Measurements from ENCODE around the gene DBN1. TPM values are rescaled to one million over a fixed set of nuclear protein-coding genes. Genes with fewer than 3 reads are reported as not detected.
A peak's percentile ranks its signal among the peaks of the same experiment; 100 is the strongest.

DBN1 gene
- total and polyA plus RNA-seq, 4 donors = 23.7 to 140 (median 67.6) TPM

DNA sequence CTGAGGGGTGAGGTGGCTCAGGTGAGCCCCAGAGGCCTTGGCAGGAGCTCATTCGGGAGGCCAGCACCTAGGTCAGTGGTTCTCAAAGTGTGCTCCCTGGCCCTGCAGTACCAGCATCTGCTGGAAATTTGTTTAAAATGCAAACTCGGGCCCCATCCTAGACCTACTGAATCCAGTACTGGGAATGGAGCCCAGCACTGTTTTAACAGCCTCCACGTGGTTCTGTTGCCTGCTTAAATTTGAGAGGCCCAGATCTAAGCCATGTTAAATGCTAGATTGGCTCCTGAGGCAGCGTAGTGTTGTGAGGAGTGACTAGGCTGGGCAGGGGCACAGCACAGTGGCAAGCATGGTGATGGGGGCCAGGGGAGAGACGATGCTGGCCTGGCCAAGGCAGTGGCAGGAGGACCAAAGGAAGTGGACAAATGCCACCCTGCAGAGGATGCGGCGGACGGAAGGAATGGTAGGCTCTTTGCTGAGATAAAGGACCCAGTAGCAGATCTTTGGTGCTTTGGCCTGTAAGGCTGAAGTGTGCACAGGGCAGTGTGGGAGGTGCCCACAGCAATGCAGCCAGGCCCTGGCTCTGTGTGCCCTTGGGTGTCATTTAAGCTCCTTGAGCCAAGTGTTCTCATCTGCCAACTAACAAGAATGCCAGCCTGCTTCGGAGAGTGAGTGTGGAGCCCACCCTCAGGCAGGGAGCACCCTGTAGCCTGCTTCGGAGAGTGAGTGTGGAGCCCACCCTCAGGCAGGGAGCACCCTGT is 22.6 kb downstream of the DBN1 start:
- ATAC-seq (ENCODE audit: low FRiP score) = no peak
- 62 to 66% methylated on average over 9 to 10 of the region's 10 CpGs for WGBS, 2 donors
- intact Hi-C loops (cut with DNase I) = loop anchor here in 1 of 2 donors (5.0 kb wide), 1 partner anchor 59 kb away; no protein-coding TSS in a partner anchor
- H3K4me3 ChIP-seq (ENCODE audit: low read length in 2 of 2) = no peak overlapping the region
- no peaks in the 10 kb centered on the region for H3K27me3 ChIP-seq (ENCODE audit: control insufficient read depth in 1 of 2, insufficient read depth in 2 of 2, low read length in 1 of 2)
- DNase-seq = no peak
- no peaks in the 10 kb centered on the region for H3K4me1 ChIP-seq (ENCODE audit: control insufficient read depth in 1 of 2, insufficient read depth in 2 of 2, low read length in 2 of 2)
- H3K36me3 ChIP-seq (ENCODE audit: control insufficient read depth in 1 of 2, insufficient read depth in 2 of 2, low read length in 1 of 2) = no peaks in the 10 kb centered on the region
- H3K9me3 ChIP-seq (ENCODE audit: control insufficient read depth, low read length) = no peaks in the 10 kb centered on the region
- H3K27ac ChIP-seq (ENCODE audit: low read depth in 1 of 2, low read length in 2 of 2) = no peak overlapping the region

DNA sequence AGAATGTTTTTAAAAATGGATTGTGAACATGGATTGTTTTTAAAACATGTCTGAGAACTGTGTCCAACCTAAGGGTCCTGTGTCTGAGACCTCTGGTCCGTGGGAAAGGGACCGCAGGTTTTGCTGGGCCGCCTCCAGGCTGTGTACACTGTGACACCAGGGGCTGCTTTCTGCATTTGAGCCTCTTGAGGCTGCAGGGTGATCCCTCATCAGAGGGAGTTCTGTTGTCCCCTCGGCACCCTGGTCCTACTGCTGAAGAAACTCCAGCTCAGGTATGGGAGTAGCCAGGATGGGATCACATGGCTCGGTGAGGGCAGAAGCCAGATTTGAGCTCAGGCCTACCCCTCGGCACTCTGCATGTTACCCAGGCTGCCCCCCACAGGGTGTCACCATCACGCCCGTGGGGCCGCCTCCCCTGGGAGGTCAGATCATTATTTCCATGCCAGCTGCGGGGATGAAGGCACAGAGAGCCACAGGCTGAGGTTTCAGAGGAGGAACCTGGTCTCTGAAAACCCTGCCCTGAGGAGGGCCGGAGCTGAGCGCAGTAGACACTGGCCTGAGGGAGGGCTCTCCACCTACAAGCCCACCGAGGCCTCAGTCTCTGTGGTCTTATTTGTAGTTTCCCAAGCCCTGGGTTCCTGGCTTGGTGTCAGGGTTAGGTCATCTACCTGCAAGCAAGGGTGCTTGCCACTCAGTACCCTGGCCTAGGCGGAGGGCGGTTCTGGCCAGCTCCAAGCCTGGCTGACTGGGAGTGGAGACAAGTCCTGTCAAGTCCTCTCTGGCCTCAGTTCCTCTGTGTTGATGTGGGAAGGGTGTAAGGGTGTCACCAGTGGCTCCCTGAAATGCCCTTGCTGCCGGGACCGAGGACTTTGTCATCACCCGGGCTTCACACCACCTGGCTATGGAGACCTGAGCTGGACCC is 24.0 kb downstream of the DBN1 start:
- Histone ChIP-seq H3K9me3 (ENCODE audit: control insufficient read depth, low read length) (no peaks in the 10 kb centered on the region), H3K4me3 (ENCODE audit: low read length in 2 of 2) (no peak overlapping the region), H3K27me3 (ENCODE audit: control insufficient read depth in 1 of 2, insufficient read depth in 2 of 2, low read length in 1 of 2) (no peaks in the 10 kb centered on the region), H3K36me3 (ENCODE audit: control insufficient read depth in 1 of 2, insufficient read depth in 2 of 2, low read length in 1 of 2) (no peaks in the 10 kb centered on the region), H3K27ac (ENCODE audit: low read depth in 1 of 2, low read length in 2 of 2) (no peak overlapping the region), H3K4me1 (ENCODE audit: control insufficient read depth in 1 of 2, insufficient read depth in 2 of 2, low read length in 2 of 2) (no peaks in the 10 kb centered on the region)
- ATAC-seq (ENCODE audit: low FRiP score) (no peak), DNase-seq (no peak)
- intact Hi-C loops (cut with DNase I) = loop anchor here in 1 of 2 donors (5.0 kb wide), 1 partner anchor 57 kb away; no protein-coding TSS in a partner anchor
- 90% methylated on average over 18 of the region's 18 CpGs for WGBS, 2 donors

DNA sequence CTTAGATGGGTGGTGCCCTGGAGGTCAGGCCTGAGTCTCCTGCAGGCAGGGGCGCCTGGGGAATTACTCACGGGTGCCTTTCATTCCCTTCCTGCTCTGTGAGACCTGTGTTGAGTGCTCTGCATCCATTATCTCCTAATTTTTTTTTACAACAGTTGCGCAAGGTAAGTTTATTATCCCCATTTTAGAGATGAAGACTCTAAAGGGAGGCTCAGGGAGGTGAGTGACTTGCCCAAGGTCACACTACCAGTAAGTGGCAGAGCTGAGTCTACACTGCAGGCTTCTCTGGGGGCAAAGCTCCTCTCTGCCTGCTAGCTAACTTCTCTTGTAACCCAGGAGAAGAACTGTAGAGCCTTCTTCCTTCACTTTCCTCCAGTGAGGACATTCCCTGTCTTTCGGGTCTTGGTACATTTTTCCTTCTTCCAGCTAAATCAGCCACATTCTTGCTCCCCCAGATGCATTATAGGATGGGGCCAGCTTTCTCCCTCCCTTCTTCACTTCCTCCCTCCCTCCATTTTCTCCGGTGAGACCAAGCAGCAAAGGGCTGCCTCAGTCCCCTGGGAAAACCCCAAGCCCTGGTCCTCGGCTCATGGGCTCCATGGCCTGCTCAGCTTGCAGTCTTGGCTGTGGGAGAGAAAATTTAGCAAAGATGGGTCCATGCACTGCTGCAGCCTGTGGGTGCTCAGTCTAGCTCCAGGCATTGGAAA is 25.0 kb downstream of the DBN1 start:
- Histone ChIP-seq H3K4me3 (ENCODE audit: low read length in 2 of 2) (no peak overlapping the region), H3K36me3 (ENCODE audit: control insufficient read depth in 1 of 2, insufficient read depth in 2 of 2, low read length in 1 of 2) (no peaks in the 10 kb centered on the region), H3K4me1 (ENCODE audit: control insufficient read depth in 1 of 2, insufficient read depth in 2 of 2, low read length in 2 of 2) (no peaks in the 10 kb centered on the region), H3K27ac (ENCODE audit: low read depth in 1 of 2, low read length in 2 of 2) (no peak overlapping the region), H3K9me3 (ENCODE audit: control insufficient read depth, low read length) (no peaks in the 10 kb centered on the region), H3K27me3 (ENCODE audit: control insufficient read depth in 1 of 2, insufficient read depth in 2 of 2, low read length in 1 of 2) (no peaks in the 10 kb centered on the region)
- ATAC-seq (ENCODE audit: low FRiP score) = no peak
- WGBS, 2 donors = 77 to 78% methylated on average over 6 of the region's 6 CpGs
- intact Hi-C loops (cut with DNase I) = no loop called here
- no peak for DNase-seq

DNA sequence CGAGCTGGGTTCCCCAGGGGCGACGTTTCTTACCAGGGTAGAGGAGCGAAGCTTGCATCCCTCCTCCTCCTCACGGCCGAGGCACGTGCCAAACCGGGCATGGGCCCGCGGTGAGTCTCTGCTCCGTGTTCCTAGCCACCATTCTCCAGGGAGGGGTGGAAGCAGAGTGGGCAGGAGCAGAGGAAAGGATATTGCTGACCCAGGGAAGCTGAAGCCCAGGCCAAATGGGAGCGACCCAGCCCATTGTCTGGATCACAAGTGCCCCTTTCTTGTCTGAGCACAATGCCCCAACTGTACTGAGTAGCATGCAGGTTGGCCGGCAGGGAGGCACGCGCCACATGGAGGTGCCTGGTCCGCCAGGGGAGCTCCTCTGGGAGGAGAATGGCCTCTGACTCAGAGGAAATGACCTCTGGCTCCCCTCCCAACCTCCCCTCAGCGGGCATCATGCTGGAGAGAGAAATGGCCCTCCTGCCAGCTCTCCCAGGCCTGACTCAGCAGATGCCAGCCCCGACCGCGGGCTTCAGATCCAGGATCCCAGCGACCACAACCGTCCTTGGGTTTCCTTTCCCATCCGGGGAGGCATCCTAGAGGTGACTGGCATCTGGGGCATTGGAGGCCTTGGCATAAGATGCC is 25.7 kb downstream of the DBN1 start:
- Histone ChIP-seq H3K9me3 (ENCODE audit: control insufficient read depth, low read length) (no peaks in the 10 kb centered on the region), H3K4me3 (ENCODE audit: low read length in 2 of 2) (no peak overlapping the region), H3K36me3 (ENCODE audit: control insufficient read depth in 1 of 2, insufficient read depth in 2 of 2, low read length in 1 of 2) (no peaks in the 10 kb centered on the region), H3K4me1 (ENCODE audit: control insufficient read depth in 1 of 2, insufficient read depth in 2 of 2, low read length in 2 of 2) (no peaks in the 10 kb centered on the region), H3K27ac (ENCODE audit: low read depth in 1 of 2, low read length in 2 of 2) (no peak overlapping the region), H3K27me3 (ENCODE audit: control insufficient read depth in 1 of 2, insufficient read depth in 2 of 2, low read length in 1 of 2) (no peaks in the 10 kb centered on the region)
- 2 to 3% methylated on average over 16 to 23 of the region's 23 CpGs for WGBS, 2 donors
- ATAC-seq (ENCODE audit: low FRiP score) = peak; percentile 63
- peak; percentile 88 to 92 for DNase-seq
- intact Hi-C loops (cut with DNase I) = no loop called here

DNA sequence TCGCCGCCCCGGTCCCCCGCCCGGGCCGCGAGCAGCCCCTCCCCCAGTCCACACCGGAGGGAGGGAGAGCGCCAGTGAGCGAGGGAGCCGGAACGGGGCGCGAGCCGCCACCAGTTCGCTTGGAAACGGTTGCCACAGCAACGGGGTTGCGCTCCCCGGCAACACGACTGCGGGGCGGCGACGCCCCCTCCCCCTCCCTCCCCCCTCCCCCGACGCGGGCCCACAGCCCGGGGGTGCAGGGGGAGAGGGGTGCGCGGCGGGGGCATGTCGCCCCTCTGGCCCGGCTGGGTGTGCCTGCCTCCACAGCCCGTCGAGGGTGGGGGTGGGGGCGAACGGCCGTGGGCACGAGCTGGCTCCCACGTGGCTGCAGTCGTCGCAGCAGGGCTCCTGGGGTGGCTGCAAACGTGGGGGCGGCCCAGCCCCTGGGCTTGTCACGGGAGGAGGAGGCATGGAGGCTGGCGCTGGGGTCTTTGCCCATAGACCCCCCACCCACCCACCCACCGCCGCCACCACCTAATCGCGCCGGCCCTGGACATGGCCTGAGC is 26.3 kb downstream of the DBN1 start:
- Histone ChIP-seq H3K4me1 (ENCODE audit: control insufficient read depth in 1 of 2, insufficient read depth in 2 of 2, low read length in 2 of 2) (no peaks in the 10 kb centered on the region), H3K27ac (ENCODE audit: low read depth in 1 of 2, low read length in 2 of 2) (no peak overlapping the region), H3K9me3 (ENCODE audit: control insufficient read depth, low read length) (no peaks in the 10 kb centered on the region), H3K27me3 (ENCODE audit: control insufficient read depth in 1 of 2, insufficient read depth in 2 of 2, low read length in 1 of 2) (no peaks in the 10 kb centered on the region), H3K36me3 (ENCODE audit: control insufficient read depth in 1 of 2, insufficient read depth in 2 of 2, low read length in 1 of 2) (no peaks in the 10 kb centered on the region), H3K4me3 (ENCODE audit: low read length in 2 of 2) (peak overlapping the region; percentile 29 to 41)
- 0 to 1% methylated on average over 14 to 51 of the region's 52 CpGs for WGBS, 2 donors
- ATAC-seq (ENCODE audit: low FRiP score) (peak; percentile 4), DNase-seq (peak in 1 of 2 donors; percentile 73)
- intact Hi-C loops (cut with DNase I) = no loop called here

DNA sequence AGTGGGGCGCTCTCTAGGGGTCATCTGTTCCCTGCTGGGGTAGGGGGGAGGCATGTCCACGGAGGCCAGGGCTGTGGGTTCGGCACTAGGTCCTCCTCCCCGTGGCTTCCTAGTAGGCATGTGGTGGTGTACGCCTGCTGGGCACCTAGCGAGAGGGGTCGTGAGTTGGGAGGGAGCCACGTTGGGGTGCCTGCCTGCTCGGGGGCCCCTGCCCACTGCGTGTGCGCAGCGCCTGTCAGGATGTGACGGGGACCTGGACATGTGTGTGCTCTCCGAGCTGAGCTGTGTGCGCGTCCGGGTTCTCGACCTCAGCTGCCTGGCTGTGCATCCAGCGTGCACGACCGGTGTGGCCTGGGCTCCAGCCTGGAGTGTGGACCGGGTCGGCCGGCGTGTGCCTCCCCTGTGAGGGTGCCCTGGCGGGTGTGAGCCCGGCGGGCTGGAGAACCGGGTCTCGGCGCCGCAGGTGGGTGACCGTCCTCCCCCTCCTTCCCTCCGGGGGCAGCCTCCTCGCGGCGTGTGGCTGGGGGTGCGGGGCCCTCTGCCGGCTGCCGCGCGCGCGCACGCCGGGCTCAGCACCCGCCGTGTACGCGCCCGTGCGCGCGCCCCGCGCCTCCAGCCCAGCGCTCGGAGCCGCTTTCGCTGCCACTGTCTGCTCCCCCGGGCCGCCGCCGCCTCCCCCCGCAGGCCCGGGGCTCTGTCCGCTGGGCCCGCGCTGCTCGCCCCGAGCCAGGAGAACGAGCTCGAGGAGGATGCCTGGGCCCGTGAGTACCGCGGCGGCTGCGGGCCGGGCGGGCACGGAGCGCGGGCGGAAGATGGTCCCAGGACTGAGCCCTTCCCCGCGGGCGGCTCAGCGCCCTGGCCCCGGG is 27.0 kb downstream of the DBN1 start, which contains the start of gene PRR7:
TSS of gene PRR7 (plus strand) at position 615 of the 866 bp plus-strand sequence. CDS start 8,254 bp downstream, outside the sequence.
- H3K27ac ChIP-seq (ENCODE audit: low read depth in 1 of 2, low read length in 2 of 2) = no peak within 1 kb of the TSS
- intact Hi-C loops (cut with DNase I) = no loop called here
- no peaks in the 10 kb centered on the region for H3K36me3 ChIP-seq (ENCODE audit: control insufficient read depth in 1 of 2, insufficient read depth in 2 of 2, low read length in 1 of 2)
- peak within 1 kb of the TSS; percentile 29 to 41 for H3K4me3 ChIP-seq (ENCODE audit: low read length in 2 of 2)
- ATAC-seq (ENCODE audit: low FRiP score) (peak; percentile 61), DNase-seq (peak; percentile 74 to 89)
- no peaks in the 10 kb centered on the region for H3K4me1 ChIP-seq (ENCODE audit: control insufficient read depth in 1 of 2, insufficient read depth in 2 of 2, low read length in 2 of 2)
- no peaks in the 10 kb centered on the region for H3K9me3 ChIP-seq (ENCODE audit: control insufficient read depth, low read length)
- 1% methylated on average over 56 to 89 of the region's 89 CpGs for WGBS, 2 donors
- H3K27me3 ChIP-seq (ENCODE audit: control insufficient read depth in 1 of 2, insufficient read depth in 2 of 2, low read length in 1 of 2) = no peaks in the 10 kb centered on the region

DNA sequence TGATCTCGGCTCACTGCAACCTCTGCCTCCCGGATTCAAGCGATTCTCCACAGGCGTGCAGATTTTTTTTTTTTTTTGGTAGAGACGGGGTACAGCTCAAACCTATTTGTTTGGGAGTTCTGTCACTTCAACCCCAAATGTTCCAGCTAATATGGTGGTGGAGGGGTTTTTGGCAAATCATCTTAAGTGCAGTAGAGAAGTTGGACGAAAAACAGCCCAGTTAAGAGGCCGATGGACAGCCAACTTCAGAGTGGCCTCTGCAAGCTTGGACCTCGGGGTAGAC is 27.6 kb downstream of the DBN1 start:
- WGBS, 2 donors = 3 to 4% methylated on average over 8 of the region's 8 CpGs
- Histone ChIP-seq H3K36me3 (ENCODE audit: control insufficient read depth in 1 of 2, insufficient read depth in 2 of 2, low read length in 1 of 2) (no peaks in the 10 kb centered on the region), H3K27ac (ENCODE audit: low read depth in 1 of 2, low read length in 2 of 2) (no peak overlapping the region), H3K9me3 (ENCODE audit: control insufficient read depth, low read length) (no peaks in the 10 kb centered on the region), H3K27me3 (ENCODE audit: control insufficient read depth in 1 of 2, insufficient read depth in 2 of 2, low read length in 1 of 2) (no peaks in the 10 kb centered on the region), H3K4me1 (ENCODE audit: control insufficient read depth in 1 of 2, insufficient read depth in 2 of 2, low read length in 2 of 2) (no peaks in the 10 kb centered on the region), H3K4me3 (ENCODE audit: low read length in 2 of 2) (no peak overlapping the region)
- intact Hi-C loops (cut with DNase I) = no loop called here
- DNase-seq (no peak), ATAC-seq (ENCODE audit: low FRiP score) (no peak)

Measured in aorta (tissue), 5 donors.